ENCODE results near the gene TYMP. TPM values are rescaled to one million over a fixed set of nuclear protein-coding genes. Genes with fewer than 3 reads are reported as not detected.
A peak's percentile ranks its signal among the peaks of the same experiment; 100 is the strongest.

Gene TYMP
- total and polyA plus RNA-seq, 2 of the 4 experiments (the other 2 are of a cell fraction): 0.18 to 0.74 TPM

DNA sequence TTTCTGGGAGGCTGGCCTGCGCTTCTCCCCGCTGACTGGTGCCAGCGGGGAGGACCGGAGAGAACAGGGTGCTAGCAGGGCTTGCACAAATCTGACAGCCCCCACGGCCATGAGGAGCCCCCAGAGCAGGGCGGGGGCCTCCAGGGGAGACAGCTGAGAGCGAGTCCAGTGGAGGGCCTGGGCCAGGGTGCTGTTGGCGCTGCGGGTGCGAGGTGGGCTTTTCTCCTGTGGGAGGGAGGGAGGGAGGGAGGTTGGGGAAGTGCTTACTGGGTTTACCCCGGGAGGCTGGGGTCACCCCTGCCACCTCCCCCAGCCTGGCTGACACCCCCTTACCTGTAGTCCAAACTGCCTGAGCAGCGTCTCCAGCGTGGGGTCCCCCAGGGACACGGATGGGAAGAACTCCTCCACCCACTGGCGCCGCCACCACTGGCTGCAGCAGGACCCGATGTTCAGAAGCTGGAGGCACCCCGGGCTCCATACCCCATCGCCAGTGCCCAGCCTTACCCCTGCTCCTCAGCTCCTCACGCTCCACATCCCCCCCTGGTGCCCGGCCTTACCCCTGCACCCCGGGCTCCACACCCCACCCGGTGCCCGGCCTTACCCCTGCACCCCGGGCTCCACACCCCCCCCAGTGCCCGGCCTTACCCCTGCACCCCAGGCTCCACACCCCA, 26.2 kb downstream of the TYMP start:
- Histone ChIP-seq H2AK5ac (ENCODE audit: low read depth, low read length) (no peak overlapping the region), H3K9me1 (ENCODE audit: insufficient read depth, low read length) (no peaks in the 10 kb centered on the region), H3K27me3 (ENCODE audit: control insufficient read depth, insufficient read depth, low read length) (no peaks in the 10 kb centered on the region), H3K14ac (replicated peaks; ENCODE audit: low read depth, low read length) (no peak overlapping the region), H3K4me3 (ENCODE audit: insufficient read depth, low read depth, low read length) (no peak overlapping the region), H3K9me3 (ENCODE audit: control insufficient read depth, insufficient read depth, low read length) (no peaks in the 10 kb centered on the region), H2AFZ (replicated peaks; ENCODE audit: low read length, poor library complexity) (no peak overlapping the region), H3K4me2 (ENCODE audit: low read depth, low read length) (no peak overlapping the region), H3K4ac (ENCODE audit: low read depth, low read length) (no peak overlapping the region), H3K4me1 (ENCODE audit: control insufficient read depth, insufficient read depth, low read length) (peaks cover 2% of the 10 kb centered on the region; the same call in 1 of the 2 replicates), H3K23ac (ENCODE audit: low read depth, low read length) (no peak overlapping the region), H2BK15ac (ENCODE audit: low read depth, low read length) (no peak overlapping the region), H4K20me1 (ENCODE audit: insufficient read depth, low read length) (no peaks in the 10 kb centered on the region; the same call in 1 of the 2 replicates), H3K56ac (ENCODE audit: extremely low read depth, insufficient read depth, low read length) (no peak overlapping the region), H2BK20ac (ENCODE audit: low read depth, low read length) (no peak overlapping the region), H3K79me1 (ENCODE audit: low read depth in 1 of 2, low read length in 2 of 2) (peaks cover 2 to 35% of the 10 kb centered on the region in 2 experiments), H2BK5ac (ENCODE audit: low read depth, low read length, poor library complexity, severe bottlenecking) (no peak overlapping the region), H2AK9ac (replicated peaks; ENCODE audit: low read depth, low read length, poor library complexity) (no peak overlapping the region), H4K91ac (ENCODE audit: insufficient read depth, low read depth, low read length) (no peak overlapping the region), H3K9ac (ENCODE audit: low read depth, low read length) (no peak overlapping the region), H4K5ac (ENCODE audit: low read depth, low read length) (no peak overlapping the region), H3K18ac (ENCODE audit: low read depth, low read length) (no peak overlapping the region), H2BK120ac (ENCODE audit: low read depth, low read length) (no peak overlapping the region), H3K27ac (ENCODE audit: insufficient read depth, low read length) (no peak overlapping the region), H4K8ac (ENCODE audit: low read depth in 2 of 2, low read length in 2 of 2) (no peak overlapping the region), H3K36me3 (ENCODE audit: control insufficient read depth, insufficient read depth, low read length) (peaks cover 28% of the 10 kb centered on the region; the same call in 1 of the 2 replicates)
- 95% methylated on average over 4 of the region's 26 CpGs; no CpG with 5 or more reads in 1 of the 2 experiments for WGBS, 2 experiments (ENCODE audit: extremely low coverage in 2 of 2, insufficient read length in 1 of 2)
- dilution Hi-C loops (cut with HindIII; ENCODE audit: low sequenced_read_pairs, unreplicated experiment): no loop called here
- ChIA-PET CTCF (no interaction called here), POLR2A (ENCODE audit: unreplicated experiment) (no interaction called here)
- ATAC-seq (ENCODE audit: low read depth) (no peak), DNase-seq (no peak)
- in situ Hi-C loops (cut with MboI; ENCODE audit: low sequenced_read_pairs): no loop called here
- no TSS peak for BruUV-seq (replicated peaks)
- intact Hi-C loops (cut with micrococcal nuclease): no loop called here
- TF ChIP-seq RCOR1 (IDR thresholded peaks at IDR 0.05; ENCODE audit: insufficient replicate concordance, low read length): no peak
- 0 out of 2 replicates have a peak, but pooled peaks have one; percentile 3 for TF ChIP-seq CTCF (conservative IDR thresholded peaks at IDR 0.05; ENCODE audit: low read depth, low read length)
- TF ChIP-seq USF2 (IDR thresholded peaks at IDR 0.05; ENCODE audit: low read depth, low read length): no peak
